Stimulated activated CD8-positive, alpha-beta memory T cell treated with anti-CD3 and anti-CD28 coated beads, Interleukin-12 subunit alpha, Interleukin-12 subunit beta, amount 100 ng/mL, for 24 hours (primary cell): ENCODE measurements around the gene USP1.

Source experiments
- DNase-seq: peaks from one replicate; pipeline ENCODE4 v3.0.0-alpha.2; 2020; ENCODE audit errors: extremely low read depth

The USP1 gene, protein sequence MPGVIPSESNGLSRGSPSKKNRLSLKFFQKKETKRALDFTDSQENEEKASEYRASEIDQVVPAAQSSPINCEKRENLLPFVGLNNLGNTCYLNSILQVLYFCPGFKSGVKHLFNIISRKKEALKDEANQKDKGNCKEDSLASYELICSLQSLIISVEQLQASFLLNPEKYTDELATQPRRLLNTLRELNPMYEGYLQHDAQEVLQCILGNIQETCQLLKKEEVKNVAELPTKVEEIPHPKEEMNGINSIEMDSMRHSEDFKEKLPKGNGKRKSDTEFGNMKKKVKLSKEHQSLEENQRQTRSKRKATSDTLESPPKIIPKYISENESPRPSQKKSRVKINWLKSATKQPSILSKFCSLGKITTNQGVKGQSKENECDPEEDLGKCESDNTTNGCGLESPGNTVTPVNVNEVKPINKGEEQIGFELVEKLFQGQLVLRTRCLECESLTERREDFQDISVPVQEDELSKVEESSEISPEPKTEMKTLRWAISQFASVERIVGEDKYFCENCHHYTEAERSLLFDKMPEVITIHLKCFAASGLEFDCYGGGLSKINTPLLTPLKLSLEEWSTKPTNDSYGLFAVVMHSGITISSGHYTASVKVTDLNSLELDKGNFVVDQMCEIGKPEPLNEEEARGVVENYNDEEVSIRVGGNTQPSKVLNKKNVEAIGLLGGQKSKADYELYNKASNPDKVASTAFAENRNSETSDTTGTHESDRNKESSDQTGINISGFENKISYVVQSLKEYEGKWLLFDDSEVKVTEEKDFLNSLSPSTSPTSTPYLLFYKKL

DNA sequence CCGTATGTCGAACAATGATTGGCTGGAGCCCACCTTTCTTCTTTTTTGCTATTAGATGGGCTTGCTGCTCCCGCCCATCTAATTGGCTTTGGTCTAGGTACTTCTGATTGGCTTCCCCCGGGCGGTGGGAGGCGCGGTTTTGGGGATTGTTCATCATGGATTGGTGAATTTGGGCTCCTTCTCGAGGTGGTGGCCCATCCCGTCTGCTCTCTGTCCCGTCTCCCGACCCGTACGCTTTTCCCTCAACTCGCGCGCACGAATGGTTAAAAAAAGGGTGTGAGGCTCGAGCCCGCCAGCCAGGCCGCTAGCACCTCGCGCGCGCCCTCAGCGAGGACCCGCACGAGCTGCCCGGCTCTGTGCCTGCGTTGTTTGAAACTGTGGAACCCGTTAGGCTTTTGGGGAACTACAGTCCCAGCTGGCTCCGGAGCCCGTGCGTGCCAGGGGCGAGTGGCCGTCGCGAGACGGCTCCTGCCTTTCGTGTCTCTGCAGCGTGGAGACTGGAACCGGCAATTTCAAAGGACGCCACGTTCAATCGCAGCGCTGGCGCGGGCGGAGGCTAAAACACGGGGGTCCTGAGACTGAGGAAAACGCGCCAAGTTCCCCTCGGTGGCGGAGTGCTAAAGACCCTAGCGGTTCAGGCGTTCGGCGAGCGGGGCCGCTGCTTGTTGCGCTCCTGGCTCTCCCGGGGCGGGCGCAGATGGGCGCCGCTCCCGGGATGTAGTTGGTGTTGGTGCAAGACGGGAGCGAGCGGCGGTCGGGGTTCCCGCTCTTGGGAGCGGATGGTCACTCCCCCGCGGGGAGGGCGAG is at the start of gene USP1:
Gene USP1, plus strand, starts transcription at position 584 of the 807 bp plus-strand sequence. CDS start 2,819 bp downstream, outside the sequence.
- DNase-seq = peak; percentile 95

- DNase-seq = no peak
These were observed 47.3 kb upstream of the USP1 start for GRCh38 chr1:62389531-62389930.

DNA sequence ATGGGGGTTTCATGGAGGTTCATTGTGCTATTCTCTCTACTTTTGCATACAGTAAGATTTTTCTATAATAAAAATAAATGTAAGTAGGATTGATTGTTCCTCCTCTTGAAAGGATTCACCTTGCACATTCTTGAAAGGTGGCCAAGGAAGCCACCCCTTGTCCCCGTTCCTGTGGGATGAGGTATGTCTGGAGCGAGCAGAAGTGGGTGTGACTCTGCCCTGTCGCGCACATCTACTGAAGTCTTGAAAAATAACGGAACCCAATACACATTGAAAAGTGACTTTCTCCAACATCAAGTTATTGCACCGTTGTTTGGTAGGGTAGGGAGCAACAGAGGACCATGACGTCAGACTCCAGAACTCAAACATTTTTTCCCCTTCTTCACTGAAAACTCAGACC is 46.8 kb upstream of the USP1 start:
- no peak for DNase-seq

DNA sequence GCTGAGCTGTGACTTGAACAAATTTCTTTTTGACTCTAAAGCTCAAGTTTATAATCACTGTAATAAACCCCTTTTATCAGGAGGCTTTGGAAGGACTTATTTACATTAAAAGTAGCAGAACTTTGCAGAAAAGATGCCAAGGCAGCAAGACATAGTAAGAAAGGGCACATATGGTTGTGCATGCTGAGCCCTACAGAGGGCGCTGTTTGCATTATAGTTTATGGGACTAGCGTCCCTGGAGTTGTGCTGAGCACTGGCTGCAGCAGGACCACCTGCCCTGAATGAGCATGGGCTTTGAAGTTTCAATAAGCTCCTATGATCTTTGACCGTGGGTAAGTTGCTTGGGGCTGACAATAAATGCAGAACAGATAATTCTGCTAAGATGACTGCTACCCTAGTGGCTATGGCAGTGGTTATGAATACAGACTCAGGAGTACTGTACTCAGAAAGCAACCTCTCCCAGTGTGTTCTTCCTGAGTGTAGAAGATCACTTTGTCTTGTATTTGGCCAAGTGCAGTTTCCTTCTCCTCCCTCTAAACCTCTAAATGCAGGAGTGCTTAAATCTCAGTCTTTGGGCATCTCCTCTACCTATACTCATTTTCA is 45.4 kb upstream of the USP1 start:
- DNase-seq = no peak

- DNase-seq = no peak
These were observed 43.9 kb upstream of the USP1 start for GRCh38 chr1:62392951-62393350.

DNA sequence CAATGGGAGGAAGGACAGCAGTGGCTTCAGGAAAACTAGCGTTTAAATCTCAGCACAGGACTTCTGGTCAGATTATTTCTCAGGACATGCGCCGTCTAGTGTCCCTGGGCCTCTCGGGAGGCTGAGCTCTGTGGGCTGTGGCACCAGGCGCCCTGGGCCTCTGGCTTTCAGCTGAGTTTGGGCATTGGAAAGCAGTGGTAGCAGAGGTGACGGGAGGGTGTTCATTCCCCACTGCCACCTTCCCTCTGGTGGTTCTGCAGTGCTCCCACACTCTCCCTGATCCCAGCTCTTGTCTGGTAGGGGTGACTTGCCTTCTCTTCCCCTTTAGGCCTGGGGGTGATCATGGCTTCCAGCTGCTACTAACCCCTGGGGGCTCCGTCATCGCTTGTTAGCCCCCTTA is 42.2 kb upstream of the USP1 start:
- no peak for DNase-seq

- DNase-seq = no peak
These were observed 41.6 kb upstream of the USP1 start for GRCh38 chr1:62395291-62395690.

- DNase-seq = no peak
These were observed 40.0 kb upstream of the USP1 start for GRCh38 chr1:62396871-62397270.

GRCh38 chr1:62397301-62397700 is 39.5 kb upstream of the USP1 start:
- no peak for DNase-seq

DNA sequence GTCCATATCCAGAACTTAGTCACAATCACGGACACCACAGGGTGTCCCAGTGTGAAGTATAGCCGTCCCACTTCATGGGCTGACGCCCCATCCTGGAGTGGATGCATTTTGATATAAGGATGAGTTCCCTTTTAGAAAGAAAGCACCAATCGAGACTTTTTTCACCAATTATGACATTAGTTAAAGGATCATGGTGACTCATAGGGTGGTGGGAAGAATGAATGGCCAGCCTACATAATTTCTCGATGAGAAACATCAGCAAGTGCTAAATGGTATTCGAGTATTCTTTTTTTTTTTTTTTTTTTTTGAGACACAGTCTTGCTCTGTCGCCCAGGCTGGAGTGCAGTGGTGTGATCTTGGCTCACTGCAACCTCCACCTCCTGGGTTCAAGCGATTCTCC is 38.5 kb upstream of the USP1 start:
- DNase-seq = no peak

GRCh38 chr1:62401034-62401760 is 35.7 kb upstream of the USP1 start:
- no peak for DNase-seq

DNA sequence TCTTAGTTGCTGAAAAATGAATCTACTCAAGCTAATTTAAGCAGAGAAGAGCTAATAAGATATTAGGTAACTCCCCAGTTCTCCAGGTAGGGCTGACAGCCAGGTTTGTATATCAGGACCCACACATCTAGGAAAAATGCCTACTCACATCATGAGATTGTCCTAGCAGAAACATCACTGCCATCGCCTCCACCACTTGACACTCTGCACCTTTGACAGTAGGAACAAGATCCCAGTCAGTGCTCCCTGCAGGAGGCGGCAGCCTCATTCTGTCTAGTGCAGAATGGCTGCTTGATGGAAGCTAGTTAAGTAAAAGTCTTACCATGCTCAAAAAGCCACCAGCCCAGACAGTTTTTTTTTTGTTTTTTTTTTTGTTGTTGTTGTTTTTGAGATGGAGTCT is 31.6 kb upstream of the USP1 start:
- DNase-seq = no peak

GRCh38 chr1:62406576-62406975 is 30.3 kb upstream of the USP1 start:
- no peak for DNase-seq

- DNase-seq = no peak
These were observed 29.3 kb upstream of the USP1 start for GRCh38 chr1:62407398-62408009.

DNA sequence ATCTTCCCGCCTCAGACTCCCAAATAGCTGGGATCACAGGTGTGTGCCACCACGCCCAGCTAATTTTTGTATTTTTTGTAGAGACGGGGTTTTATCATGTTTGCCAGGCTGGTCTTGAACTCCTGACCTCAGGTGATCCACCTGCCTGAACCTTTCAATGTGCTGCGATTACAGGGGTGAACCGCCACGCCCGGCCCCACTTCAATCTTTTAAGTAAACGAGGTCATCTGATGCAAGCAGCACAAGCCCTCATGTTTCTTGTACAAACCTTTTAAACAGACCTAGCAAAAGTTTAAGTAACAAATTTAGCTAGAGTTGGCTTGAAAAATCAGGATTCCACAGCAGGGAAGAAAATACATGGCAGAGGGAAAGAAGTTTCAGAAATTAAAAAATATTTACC is 21.2 kb upstream of the USP1 start:
- DNase-seq = no peak

GRCh38 chr1:62417351-62417999 is 19.4 kb upstream of the USP1 start:
- no peak for DNase-seq

DNA sequence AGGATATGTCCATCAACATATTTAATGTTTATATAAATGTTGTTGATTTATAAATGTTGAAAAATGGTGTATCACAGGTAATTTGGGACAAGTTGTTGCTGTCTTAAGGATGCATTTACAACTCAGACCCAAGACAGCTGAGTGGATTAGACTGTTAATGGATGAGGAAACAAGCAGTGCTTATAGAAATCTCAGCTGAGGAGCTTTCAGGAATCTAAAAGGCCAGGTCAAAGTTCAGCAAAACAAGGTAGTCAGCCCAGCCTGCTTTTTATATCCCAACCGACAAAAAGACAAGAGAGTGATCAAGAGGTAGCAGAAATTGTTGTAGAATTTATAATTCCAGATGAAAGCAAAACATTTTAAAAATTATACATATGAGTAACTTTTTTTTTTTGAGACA is 16.6 kb upstream of the USP1 start:
- DNase-seq = no peak

DNA sequence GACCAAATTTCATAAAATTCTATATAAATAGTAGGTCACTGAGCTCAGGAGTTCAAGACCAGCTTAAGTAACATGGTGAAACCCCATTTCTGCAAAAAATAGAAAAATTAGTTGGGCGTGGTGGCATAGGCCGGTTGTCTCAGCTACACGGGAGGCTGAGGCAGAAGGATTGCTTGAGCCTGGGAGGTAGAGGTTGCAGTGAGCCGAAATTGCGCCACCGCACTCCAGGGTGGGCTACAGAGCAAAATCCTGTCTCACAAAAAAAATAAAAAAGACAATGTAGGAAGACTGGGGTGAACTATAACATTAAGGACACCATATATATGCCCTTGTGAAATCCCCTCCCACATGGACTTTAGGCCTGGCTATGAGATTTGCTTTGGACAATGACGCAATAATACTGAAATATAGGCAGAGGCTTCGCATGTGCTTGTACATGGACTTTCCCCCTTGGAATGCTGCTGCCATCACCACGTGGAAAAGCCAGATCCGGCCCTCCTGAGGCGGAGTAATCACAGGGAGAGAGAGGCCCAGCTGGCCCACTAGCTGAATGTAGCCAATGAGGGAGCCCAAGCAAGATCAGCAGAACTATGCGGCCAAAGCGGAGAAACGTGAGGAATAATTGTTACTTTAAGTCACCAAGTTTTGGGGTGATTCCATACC is 13.1 kb upstream of the USP1 start:
- no peak for DNase-seq

DNA sequence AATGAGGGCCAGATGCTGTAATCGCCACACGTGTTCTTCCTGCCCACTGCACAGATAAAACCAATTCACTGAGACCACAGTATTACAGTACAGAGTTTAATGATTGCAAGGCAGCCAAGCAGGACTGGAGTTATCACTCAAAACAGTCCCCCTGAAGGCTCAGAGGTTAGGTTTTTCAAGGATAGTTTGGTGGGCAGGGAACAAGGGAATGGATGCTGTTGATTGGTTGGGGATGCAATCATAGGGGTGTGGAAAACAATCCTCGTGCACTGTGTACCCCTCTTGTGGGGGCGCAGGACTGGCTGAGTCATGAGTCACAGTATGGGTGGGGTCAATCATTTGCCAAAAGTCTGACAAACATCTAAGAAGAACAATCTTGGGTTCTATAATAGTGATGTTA is 12.4 kb upstream of the USP1 start:
- no peak for DNase-seq

- DNase-seq = no peak
These were observed 11.8 kb upstream of the USP1 start for GRCh38 chr1:62425041-62425440.
